HEK293 (cell line): ENCODE results near the gene KIF26B.

Experiments
- CTCF ChIA-PET: fragments of 350-600 bp; formaldehyde crosslinking; extraction: SDS; loops from one replicate; lab custom pipeline; 2021; ENCODE audit warnings: antibody characterized with exemption; lab: Yijun Ruan, JAX
- POLR2A ChIA-PET: fragments of 300-600 bp; formaldehyde crosslinking; extraction: SDS; loops from one replicate; lab custom pipeline; 2020; ENCODE audit warnings: antibody characterized with exemption, inconsistent platforms; lab: Yijun Ruan, JAX
- H3K27ac ChIP-seq: fragments of 200-500 bp; sonication (Bioruptor generic); 2 replicates; pipeline ENCODE4 v1.5.1; 2014; ENCODE audit warnings: low read depth, low read length, control low read depth, inconsistent platforms; ENCODE audit errors: extremely low read depth
- H3K36me3 ChIP-seq, 2 experiments: fragments of 200-500 bp in 1 of 2; sonication (Bioruptor generic) in 1 of 2; 1 replicate in 1 of 2; 2 replicates in 1 of 2; pipeline ENCODE4 v1.5.1; 2014 to 2017; ENCODE audit warnings: inconsistent platforms in 2 of 2, low read length in 2 of 2; ENCODE audit not compliant: control insufficient read depth in 2 of 2, insufficient read depth in 1 of 2
- H3K4me1 ChIP-seq: fragments of 200-500 bp; sonication (Bioruptor generic); 2 replicates; pipeline ENCODE4 v1.5.1; 2014; ENCODE audit warnings: mild to moderate bottlenecking, low read length, inconsistent platforms; ENCODE audit not compliant: control insufficient read depth, insufficient read depth
- H3K4me3 ChIP-seq: 2 replicates; pipeline ENCODE4 v1.5.1; 2011; ENCODE audit warnings: low read depth, mild to moderate bottlenecking, control low read depth, low read length, moderate library complexity
- H3K9me3 ChIP-seq: fragments of 200-500 bp; sonication (Bioruptor generic); 2 replicates; pipeline ENCODE4 v1.5.1; 2014; ENCODE audit warnings: low read depth, low read length, inconsistent platforms; ENCODE audit not compliant: control insufficient read depth, insufficient read depth
- GLIS1 ChIP-seq: fragments of 450-650 bp; formaldehyde crosslinking; IDR thresholded peaks from 2 replicates; pipeline ENCODE4 v1.5.1; 2016; ENCODE audit warnings: missing biosample characterization, missing genetic modification characterization
- MYNN ChIP-seq: fragments of 450-650 bp; formaldehyde crosslinking; IDR thresholded peaks from 2 replicates; pipeline ENCODE4 v1.5.1; 2016; ENCODE audit warnings: missing biosample characterization, missing genetic modification characterization, borderline replicate concordance
- MZF1 ChIP-seq: fragments of 450-650 bp; formaldehyde crosslinking; IDR thresholded peaks from 2 replicates; pipeline ENCODE4 v1.5.1; 2017; ENCODE audit warnings: missing biosample characterization, missing genetic modification characterization, borderline replicate concordance
- SP7 ChIP-seq: fragments of 450-650 bp; formaldehyde crosslinking; IDR thresholded peaks from 2 replicates; pipeline ENCODE4 v1.5.1; 2016; ENCODE audit warnings: missing biosample characterization, missing genetic modification characterization
- ZBTB1 ChIP-seq: fragments of 450-650 bp; formaldehyde crosslinking; IDR thresholded peaks from 2 replicates; pipeline ENCODE4 v1.5.1; 2016; ENCODE audit warnings: missing biosample characterization, missing genetic modification characterization
- ZNF146 ChIP-seq: fragments of 450-650 bp; formaldehyde crosslinking; IDR thresholded peaks from 2 replicates; pipeline ENCODE4 v1.5.1; 2016; ENCODE audit warnings: missing biosample characterization, missing genetic modification characterization
- ZNF214 ChIP-seq: fragments of 450-650 bp; formaldehyde crosslinking; IDR thresholded peaks from 2 replicates; pipeline ENCODE4 v1.5.1; 2017; ENCODE audit warnings: missing biosample characterization, mild to moderate bottlenecking, missing genetic modification characterization, borderline replicate concordance
- ZNF391 ChIP-seq: fragments of 450-650 bp; formaldehyde crosslinking; IDR thresholded peaks from 2 replicates; pipeline ENCODE4 v1.5.1; 2016; ENCODE audit warnings: low read depth, missing biosample characterization, missing genetic modification characterization, borderline replicate concordance
- ZNF776 ChIP-seq: fragments of 450-650 bp; formaldehyde crosslinking; IDR thresholded peaks from 2 replicates; pipeline ENCODE4 v1.5.0; 2017; ENCODE audit warnings: missing biosample characterization, missing genetic modification characterization, borderline replicate concordance
- TF ChIP-seq, protein P1 (sequence below): fragments of 450-650 bp; formaldehyde crosslinking; IDR thresholded peaks from 2 replicates; pipeline ENCODE4 v1.5.1; 2016; ENCODE audit warnings: missing biosample characterization, missing genetic modification characterization
- TF ChIP-seq, protein P2 (sequence below): fragments of 450-650 bp; formaldehyde crosslinking; IDR thresholded peaks from 2 replicates; pipeline ENCODE4 v1.5.1; 2016; ENCODE audit warnings: missing biosample characterization, missing genetic modification characterization

The KIF26B gene

DNA sequence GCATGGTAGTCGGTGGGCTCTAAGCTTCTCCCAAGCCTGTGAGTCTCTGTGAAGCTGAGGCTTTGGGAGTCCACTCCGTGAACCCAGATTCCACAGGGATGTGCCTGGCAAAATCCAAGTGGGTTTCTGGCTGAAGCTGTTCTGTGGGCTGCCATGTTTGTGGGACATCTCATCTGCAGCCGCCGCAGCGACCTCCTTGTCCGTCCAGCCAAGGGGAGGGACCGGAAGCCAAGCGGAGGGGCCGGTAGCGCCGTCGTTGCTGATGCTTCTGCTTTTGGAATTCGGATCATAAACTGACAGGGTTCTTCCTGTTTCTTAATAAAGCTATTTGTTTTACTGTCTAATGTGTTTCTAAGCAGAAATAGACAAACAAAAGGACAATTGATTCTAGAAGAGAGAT is 13.3 kb downstream of the KIF26B start:
- Histone ChIP-seq H3K9me3 (no peaks in the 10 kb centered on the region), H3K4me1 (no peaks in the 10 kb centered on the region), H3K36me3 (no peaks in the 10 kb centered on the region), H3K4me3 (no peak overlapping the region), H3K27ac (no peak overlapping the region)
- TF ChIP-seq ZNF214 (tag by site-specific recombination): no peak
- ChIA-PET CTCF (interaction anchor here (1.3 kb wide), 1 partner anchor 12 kb away, joined by 3 read pairs; no protein-coding TSS in a partner anchor), POLR2A (no interaction called here)

DNA sequence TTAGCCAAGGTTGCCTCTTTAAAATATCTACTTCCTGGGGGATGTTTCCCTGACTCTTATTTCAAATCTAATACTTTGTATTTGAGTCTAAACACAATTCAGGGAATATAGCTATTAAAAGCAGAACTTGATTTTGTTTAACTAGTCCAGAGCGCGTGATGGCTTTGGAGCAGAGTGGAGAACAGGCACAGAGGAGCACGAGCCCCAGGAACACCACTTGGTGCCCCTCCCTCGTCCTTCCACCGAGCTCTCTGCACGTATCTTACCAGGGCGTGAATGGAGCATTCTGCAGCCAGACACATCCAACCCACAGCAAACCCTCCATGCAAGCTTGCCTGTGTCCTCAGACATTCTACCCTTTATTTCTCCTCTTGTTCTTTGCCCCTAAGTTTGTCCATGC is 14.1 kb downstream of the KIF26B start:
- CTCF ChIA-PET: interaction anchor here (1.3 kb wide), 1 partner anchor 12 kb away, joined by 3 read pairs; no protein-coding TSS in a partner anchor
- H3K27ac ChIP-seq: no peak overlapping the region

DNA sequence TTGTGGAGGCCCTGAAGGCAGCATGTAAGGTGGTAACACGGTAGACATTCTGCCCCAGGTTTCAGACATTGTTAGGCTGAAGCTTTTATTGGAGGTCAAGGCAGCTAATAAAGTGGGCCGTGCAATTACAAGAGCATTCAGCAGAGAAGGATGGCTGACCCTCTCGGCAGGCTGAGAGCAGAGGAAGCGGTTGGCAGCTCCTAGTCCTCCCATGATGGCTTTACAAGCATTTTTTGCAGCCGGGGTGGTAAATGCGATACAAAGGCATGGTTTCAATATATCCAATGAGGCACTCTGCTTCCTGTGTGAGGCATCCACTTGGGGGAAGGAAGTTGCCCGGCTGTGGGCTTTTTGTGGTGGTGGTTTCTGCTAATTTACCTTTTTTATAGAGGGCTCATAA is 14.6 kb downstream of the KIF26B start:
- Histone ChIP-seq H3K9me3 (no peaks in the 10 kb centered on the region), H3K4me3 (no peak overlapping the region), H3K27ac (no peak overlapping the region), H3K4me1 (no peaks in the 10 kb centered on the region), H3K36me3 (no peaks in the 10 kb centered on the region)
- ChIA-PET POLR2A (no interaction called here), CTCF (interaction anchor here (1.3 kb wide), 1 partner anchor 13 kb away, joined by 3 read pairs; no protein-coding TSS in a partner anchor)
- TF ChIP-seq GLIS1 (tag by site-specific recombination) (0 out of 2 replicates have a peak, but pooled peaks have one; percentile 9), SP7 (tag by site-specific recombination) (no peak), ZNF776 (tag by site-specific recombination) (no peak)

More for the DNA sequence above, 14.1 kb downstream of the KIF26B start:
- no peaks in the 10 kb centered on the region for H3K36me3 ChIP-seq
- TF ChIP-seq, protein P1, sequence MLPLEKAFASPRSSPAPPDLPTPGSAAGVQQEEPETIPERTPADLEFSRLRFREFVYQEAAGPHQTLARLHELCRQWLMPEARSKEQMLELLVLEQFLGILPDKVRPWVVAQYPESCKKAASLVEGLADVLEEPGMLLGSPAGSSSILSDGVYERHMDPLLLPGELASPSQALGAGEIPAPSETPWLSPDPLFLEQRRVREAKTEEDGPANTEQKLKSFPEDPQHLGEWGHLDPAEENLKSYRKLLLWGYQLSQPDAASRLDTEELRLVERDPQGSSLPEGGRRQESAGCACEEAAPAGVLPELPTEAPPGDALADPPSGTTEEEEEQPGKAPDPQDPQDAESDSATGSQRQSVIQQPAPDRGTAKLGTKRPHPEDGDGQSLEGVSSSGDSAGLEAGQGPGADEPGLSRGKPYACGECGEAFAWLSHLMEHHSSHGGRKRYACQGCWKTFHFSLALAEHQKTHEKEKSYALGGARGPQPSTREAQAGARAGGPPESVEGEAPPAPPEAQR (tag by site-specific recombination): no peak
- H3K9me3 ChIP-seq: no peaks in the 10 kb centered on the region
- POLR2A ChIA-PET: no interaction called here
- H3K4me3 ChIP-seq: no peak overlapping the region
- no peaks in the 10 kb centered on the region for H3K4me1 ChIP-seq

DNA sequence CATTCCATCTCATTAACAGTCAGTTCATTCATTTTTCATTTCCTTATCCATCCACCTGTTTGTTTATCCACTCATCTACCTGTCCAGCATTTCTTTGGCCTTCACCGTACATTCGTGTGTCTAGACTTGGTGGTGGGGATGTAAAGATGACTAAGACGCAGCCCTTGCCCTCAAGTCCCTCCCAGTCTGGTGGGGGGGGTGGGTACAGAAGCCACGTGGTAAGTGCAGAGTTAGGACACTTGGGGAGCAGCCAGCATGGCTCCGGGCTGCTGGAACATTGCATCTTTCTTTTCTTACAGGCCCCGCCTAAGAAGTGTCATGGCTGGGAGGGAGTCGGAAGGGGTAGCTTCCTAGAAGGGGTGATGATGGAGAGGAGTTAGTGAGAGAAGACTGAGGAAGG is 17.2 kb downstream of the KIF26B start:
- no peak overlapping the region for H3K27ac ChIP-seq
- no peaks in the 10 kb centered on the region for H3K4me1 ChIP-seq
- H3K9me3 ChIP-seq: no peaks in the 10 kb centered on the region
- TF ChIP-seq ZBTB1 (tag by site-specific recombination) (no peak), ZNF391 (tag by site-specific recombination) (no peak), MZF1 (tag by site-specific recombination) (no peak)
- TF ChIP-seq, protein P2, sequence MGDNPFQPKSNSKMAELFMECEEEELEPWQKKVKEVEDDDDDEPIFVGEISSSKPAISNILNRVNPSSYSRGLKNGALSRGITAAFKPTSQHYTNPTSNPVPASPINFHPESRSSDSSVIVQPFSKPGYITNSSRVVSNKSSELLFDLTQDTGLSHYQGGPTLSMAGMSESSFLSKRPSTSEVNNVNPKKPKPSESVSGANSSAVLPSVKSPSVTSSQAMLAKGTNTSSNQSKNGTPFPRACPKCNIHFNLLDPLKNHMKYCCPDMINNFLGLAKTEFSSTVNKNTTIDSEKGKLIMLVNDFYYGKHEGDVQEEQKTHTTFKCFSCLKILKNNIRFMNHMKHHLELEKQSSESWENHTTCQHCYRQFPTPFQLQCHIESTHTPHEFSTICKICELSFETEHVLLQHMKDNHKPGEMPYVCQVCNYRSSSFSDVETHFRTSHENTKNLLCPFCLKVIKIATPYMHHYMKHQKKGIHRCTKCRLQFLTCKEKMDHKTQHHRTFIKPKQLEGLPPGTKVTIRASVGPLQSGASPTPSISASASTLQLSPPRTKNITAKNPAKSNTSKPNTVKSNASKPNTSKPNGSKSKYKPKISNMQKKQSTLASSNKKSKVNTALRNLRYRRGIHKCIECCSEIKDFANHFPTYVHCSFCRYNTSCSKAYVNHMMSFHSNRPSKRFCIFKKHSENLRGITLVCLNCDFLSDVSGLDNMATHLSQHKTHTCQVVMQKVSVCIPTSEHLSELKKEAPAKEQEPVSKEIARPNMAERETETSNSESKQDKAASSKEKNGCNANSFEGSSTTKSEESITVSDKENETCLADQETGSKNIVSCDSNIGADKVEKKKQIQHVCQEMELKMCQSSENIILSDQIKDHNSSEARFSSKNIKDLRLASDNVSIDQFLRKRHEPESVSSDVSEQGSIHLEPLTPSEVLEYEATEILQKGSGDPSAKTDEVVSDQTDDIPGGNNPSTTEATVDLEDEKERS (tag by site-specific recombination): no peak
- H3K4me3 ChIP-seq: no peak overlapping the region
- POLR2A ChIA-PET: no interaction called here
- H3K36me3 ChIP-seq: no peaks in the 10 kb centered on the region
- CTCF ChIA-PET: no interaction called here

DNA sequence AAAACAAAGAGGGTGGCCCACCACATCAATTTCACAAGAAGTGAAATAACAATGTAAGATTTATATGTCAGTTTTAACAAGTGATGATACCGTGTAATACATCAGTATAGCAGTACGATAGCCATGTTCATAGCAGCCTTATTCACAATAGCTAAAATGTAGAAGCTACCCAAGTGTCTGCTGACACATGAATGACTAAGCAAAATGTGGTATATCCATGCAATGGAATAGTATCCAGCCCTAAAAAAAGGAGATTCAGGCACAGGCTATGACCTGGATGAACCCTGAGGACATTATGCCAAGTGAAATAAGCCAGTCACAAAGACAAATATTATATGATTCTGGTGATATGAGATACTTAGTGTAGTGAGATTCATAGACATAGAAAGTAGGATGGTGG is 18.0 kb downstream of the KIF26B start:
- POLR2A ChIA-PET: no interaction called here
- Histone ChIP-seq H3K27ac (no peak overlapping the region), H3K36me3 (no peaks in the 10 kb centered on the region), H3K4me1 (no peaks in the 10 kb centered on the region), H3K9me3 (no peaks in the 10 kb centered on the region), H3K4me3 (no peak overlapping the region)
- CTCF ChIA-PET: no interaction called here
- TF ChIP-seq MYNN (tag by site-specific recombination): no peak
- peak; percentile 35; the same call in 1 of the 2 replicates for TF ChIP-seq ZNF146 (tag by site-specific recombination)
